MCF 10A (cell line): ENCODE measurements around the gene ADAM22. TPM values are rescaled to one million over a fixed set of nuclear protein-coding genes. Genes with fewer than 3 reads are reported as not detected.

Experiments
- BruUV-seq: library from RNA; stranded (reverse); fragments of 400-500 nt; replicated peaks from 2 replicates; lab custom pipeline; 2021; lab: Mats Ljungman, UMichigan
- CTCF ChIA-PET: fragments of 300-600 bp; sonication (Branson Sonifier 250); formaldehyde crosslinking; extraction: SDS; loops from one replicate; lab custom pipeline; 2021; ENCODE audit warnings: antibody characterized with exemption, inconsistent platforms; lab: Yijun Ruan, JAX
- POLR2A ChIA-PET: fragments of 300-600, 350-650 bp; sonication (Branson Sonifier 250); formaldehyde crosslinking; extraction: SDS; loops from one replicate; lab custom pipeline; 2020; ENCODE audit warnings: antibody characterized with exemption, inconsistent platforms; lab: Yijun Ruan, JAX
- DNase-seq: peaks from one replicate; pipeline ENCODE4 v3.0.0-alpha.2; 2018; ENCODE audit not compliant: unreplicated experiment
- H3K27ac Mint-ChIP-seq: one replicate; pipeline ENCODE4 v1.8.0; 2022; ENCODE audit warnings: mild to moderate bottlenecking, low read depth, mixed read lengths; ENCODE audit not compliant: unreplicated experiment
- H3K27me3 Mint-ChIP-seq: one replicate; pipeline ENCODE4 v1.8.0; 2022; ENCODE audit warnings: mixed read lengths; ENCODE audit not compliant: insufficient read depth, unreplicated experiment
- H3K36me3 Mint-ChIP-seq: one replicate; pipeline ENCODE4 v1.8.0; 2022; ENCODE audit warnings: mild to moderate bottlenecking, moderate library complexity, mixed read lengths; ENCODE audit not compliant: insufficient read depth, unreplicated experiment
- H3K4me1 Mint-ChIP-seq: one replicate; pipeline ENCODE4 v1.8.0; 2022; ENCODE audit warnings: mixed read lengths; ENCODE audit not compliant: insufficient read depth, unreplicated experiment
- H3K4me3 Mint-ChIP-seq: one replicate; pipeline ENCODE4 v1.8.0; 2022; ENCODE audit warnings: mild to moderate bottlenecking, moderate library complexity, mixed read lengths; ENCODE audit not compliant: unreplicated experiment
- H3K9me3 Mint-ChIP-seq: one replicate; pipeline ENCODE4 v1.8.0; 2022; ENCODE audit warnings: mixed read lengths; ENCODE audit not compliant: unreplicated experiment
- intact Hi-C: fragments of 100-400 bp; cut with micrococcal nuclease; formaldehyde crosslinking; loops from 2 replicates; pipeline ENCODE4 v1.14.1; 2022
- total RNA-seq: library from RNA; stranded (reverse); gene quantifications from 2 replicates; pipeline ENCODE4 v1.2.3, GENCODE V29; 2022
- TF ChIP-seq, protein P1 (sequence below): fragments of 200-600 bp; IDR thresholded peaks from one replicate; pipeline ENCODE4 v1.8.0; 2022; ENCODE audit warnings: antibody characterized with exemption, mild to moderate bottlenecking; ENCODE audit not compliant: unreplicated experiment

Gene ADAM22
- total RNA-seq, 1 experiment from 2014 or later: not detected

DNA sequence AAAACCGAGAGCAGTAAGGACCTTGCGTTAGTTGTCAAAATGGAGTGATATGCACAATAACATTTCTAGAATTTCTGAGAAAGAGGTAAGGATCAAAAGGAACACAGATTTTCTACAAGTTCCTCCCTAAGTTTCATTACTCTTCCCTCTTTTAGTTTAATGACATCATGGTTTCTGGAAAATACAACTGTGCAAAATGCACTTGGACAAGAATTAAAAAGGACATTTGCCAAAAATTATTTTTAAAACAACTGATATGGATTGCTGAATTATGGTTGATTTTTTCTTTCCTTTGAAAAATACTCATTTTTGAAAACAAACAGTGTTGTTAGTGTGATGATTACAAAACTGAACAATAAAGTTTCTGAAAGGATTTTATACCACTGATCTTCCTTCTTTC lies 233.7 kb downstream of the ADAM22 start:
- intact Hi-C loops: no loop called here
- H3K36me3 Mint-ChIP-seq: no peaks in the 10 kb centered on the region
- H3K4me1 Mint-ChIP-seq: no peaks in the 10 kb centered on the region
- H3K27me3 Mint-ChIP-seq: peaks cover 32% of the 10 kb centered on the region
- H3K27ac Mint-ChIP-seq: no peak overlapping the region
- BruUV-seq: no TSS peak
- no peak overlapping the region for H3K4me3 Mint-ChIP-seq
- POLR2A ChIA-PET: no interaction called here
- TF ChIP-seq, protein P1, sequence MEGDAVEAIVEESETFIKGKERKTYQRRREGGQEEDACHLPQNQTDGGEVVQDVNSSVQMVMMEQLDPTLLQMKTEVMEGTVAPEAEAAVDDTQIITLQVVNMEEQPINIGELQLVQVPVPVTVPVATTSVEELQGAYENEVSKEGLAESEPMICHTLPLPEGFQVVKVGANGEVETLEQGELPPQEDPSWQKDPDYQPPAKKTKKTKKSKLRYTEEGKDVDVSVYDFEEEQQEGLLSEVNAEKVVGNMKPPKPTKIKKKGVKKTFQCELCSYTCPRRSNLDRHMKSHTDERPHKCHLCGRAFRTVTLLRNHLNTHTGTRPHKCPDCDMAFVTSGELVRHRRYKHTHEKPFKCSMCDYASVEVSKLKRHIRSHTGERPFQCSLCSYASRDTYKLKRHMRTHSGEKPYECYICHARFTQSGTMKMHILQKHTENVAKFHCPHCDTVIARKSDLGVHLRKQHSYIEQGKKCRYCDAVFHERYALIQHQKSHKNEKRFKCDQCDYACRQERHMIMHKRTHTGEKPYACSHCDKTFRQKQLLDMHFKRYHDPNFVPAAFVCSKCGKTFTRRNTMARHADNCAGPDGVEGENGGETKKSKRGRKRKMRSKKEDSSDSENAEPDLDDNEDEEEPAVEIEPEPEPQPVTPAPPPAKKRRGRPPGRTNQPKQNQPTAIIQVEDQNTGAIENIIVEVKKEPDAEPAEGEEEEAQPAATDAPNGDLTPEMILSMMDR: no peak
- DNase-seq: no peak
- no peaks in the 10 kb centered on the region for H3K9me3 Mint-ChIP-seq
- CTCF ChIA-PET: interaction anchor here (0.7 to 1.1 kb wide), 4 partner anchors 9 to 318 kb away, joined by 3 read pairs; no protein-coding TSS in a partner anchor

DNA sequence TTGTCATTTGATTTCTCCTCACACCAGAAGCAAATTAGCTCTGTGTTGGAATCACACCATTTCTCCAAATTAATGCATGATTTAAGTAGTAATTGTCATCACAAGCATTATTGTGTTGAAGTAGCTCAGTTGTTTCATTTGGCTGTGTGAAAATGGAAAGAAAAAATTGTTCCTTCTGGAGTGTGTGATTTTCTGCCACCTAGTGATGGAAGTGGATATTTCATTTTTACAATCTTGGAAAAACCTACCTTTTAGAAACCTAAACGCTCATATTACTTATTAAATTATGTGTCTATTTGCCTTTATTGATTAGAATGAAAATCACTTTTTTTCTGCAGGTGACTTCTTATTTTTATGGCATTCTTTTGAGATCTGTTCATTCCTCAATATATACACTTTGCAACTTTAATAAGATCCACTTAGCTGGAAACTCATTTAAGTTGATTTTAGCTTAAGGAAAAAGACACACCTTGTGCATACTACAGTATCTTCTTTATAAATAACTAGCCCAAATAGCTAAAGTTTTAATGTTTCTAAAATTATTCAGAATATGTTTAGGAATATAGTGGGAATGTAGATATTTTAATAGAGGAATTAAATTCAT lies 235.8 kb downstream of the ADAM22 start:
- Mint-ChIP-seq H3K4me1 (no peaks in the 10 kb centered on the region), H3K27ac (no peak overlapping the region), H3K9me3 (no peaks in the 10 kb centered on the region), H3K27me3 (peaks cover 48% of the 10 kb centered on the region), H3K4me3 (no peak overlapping the region), H3K36me3 (no peaks in the 10 kb centered on the region)
- CTCF ChIA-PET: interaction anchor here (0.5 to 2.4 kb wide), 28 partner anchors 10 to 965 kb away, joined by 3 to 20 read pairs (median 3); partner anchors contain the start of gene ADAM22
- no TSS peak for BruUV-seq
- intact Hi-C loops: loop anchor here (1.0 to 2.0 kb wide), 2 partner anchors 372 to 663 kb away; no protein-coding TSS in a partner anchor
- TF ChIP-seq, protein P1: peak; percentile 21
- peak; percentile 22 for DNase-seq
- POLR2A ChIA-PET: no interaction called here

DNA sequence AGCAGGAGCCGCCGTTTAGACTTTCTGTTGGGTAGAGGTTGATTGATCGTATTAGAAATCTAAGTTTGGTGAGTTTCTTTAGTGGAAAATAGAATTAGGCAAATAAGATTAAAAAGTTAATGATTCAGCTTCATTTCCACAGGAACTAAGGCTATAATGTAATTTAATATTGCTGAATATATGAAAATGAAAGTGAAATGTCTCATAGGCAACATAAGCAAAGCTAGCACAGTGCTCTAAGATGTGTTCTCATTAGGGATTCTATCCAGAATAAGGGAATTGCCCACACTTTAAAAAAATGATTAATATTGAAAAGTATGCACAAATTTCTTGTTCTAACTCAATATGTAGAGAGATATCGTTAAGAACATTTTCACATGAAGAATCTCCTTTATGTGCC lies 238.8 kb downstream of the ADAM22 start:
- H3K27me3 Mint-ChIP-seq: peaks cover 62% of the 10 kb centered on the region
- no peaks in the 10 kb centered on the region for H3K36me3 Mint-ChIP-seq
- no peak overlapping the region for H3K4me3 Mint-ChIP-seq
- ChIA-PET CTCF (interaction anchor here (1.1 kb wide), 1 partner anchor 13 kb away, joined by 3 read pairs; no protein-coding TSS in a partner anchor), POLR2A (no interaction called here)
- no peaks in the 10 kb centered on the region for H3K9me3 Mint-ChIP-seq
- no TSS peak for BruUV-seq
- no peak overlapping the region for H3K27ac Mint-ChIP-seq
- intact Hi-C loops: no loop called here
- H3K4me1 Mint-ChIP-seq: no peaks in the 10 kb centered on the region
- TF ChIP-seq, protein P1: no peak
- no peak for DNase-seq

DNA sequence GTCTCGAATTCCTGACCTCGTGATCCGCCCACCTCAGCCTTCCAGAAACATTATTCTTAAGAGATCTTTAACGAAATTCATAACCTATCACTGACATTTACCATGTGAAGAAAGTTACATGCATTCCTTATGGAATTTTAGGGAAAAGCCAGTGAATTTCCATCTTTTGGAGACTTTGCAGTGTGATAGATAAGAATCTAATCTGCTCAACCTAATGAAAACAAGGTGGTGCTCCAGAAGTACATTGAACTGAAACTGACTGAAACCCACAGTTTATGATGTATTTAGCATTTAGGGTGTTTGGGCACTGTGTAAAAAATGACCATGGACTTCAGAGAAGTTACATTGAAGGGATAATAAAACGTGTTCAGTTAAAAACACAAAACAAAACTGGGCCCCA lies 242.1 kb downstream of the ADAM22 start:
- H3K36me3 Mint-ChIP-seq: no peaks in the 10 kb centered on the region
- H3K27me3 Mint-ChIP-seq: peaks cover 76% of the 10 kb centered on the region
- H3K4me3 Mint-ChIP-seq: no peak overlapping the region
- H3K4me1 Mint-ChIP-seq: no peaks in the 10 kb centered on the region
- no peak for DNase-seq
- intact Hi-C loops: no loop called here
- ChIA-PET CTCF (interaction anchor here (0.6 to 1.3 kb wide), 4 partner anchors 9 to 864 kb away, joined by 3 read pairs; no protein-coding TSS in a partner anchor), POLR2A (no interaction called here)
- no peaks in the 10 kb centered on the region for H3K9me3 Mint-ChIP-seq
- no peak overlapping the region for H3K27ac Mint-ChIP-seq
- TF ChIP-seq, protein P1: no peak
- no TSS peak for BruUV-seq
